ENCODE data around the gene SLC19A2. TPM values are rescaled to one million over a fixed set of nuclear protein-coding genes. Genes with fewer than 3 reads are reported as not detected.

The SLC19A2 gene
- total and polyA plus RNA-seq, 8 donors = 12.0 to 16.1 (median 13.9) TPM

DNA sequence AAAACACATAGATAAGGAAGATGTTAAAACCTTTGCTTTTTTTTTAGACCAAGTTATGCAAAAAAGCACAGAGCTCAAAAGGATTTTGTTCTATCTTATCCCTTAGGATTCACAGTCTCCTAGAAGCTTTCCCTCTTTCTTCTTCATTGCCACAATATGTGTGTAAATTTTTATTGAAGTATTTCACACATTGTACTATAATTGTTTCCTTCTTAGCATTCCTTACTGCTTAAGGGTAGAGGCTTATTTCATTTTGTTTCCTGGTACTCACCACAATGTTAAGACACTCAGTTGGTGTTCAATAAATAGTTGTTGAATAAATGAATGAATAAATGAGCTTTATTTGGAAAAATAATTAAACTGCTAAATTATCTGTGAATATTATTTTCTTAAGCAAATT, 29.9 kb upstream of the SLC19A2 start:
- ATAC-seq (no peak), DNase-seq (no peak)
- H3K36me3 ChIP-seq = peaks cover 0 to 27% of the 10 kb centered on the region in 2 donors
- no peak overlapping the region for H3K4me3 ChIP-seq
- no peak overlapping the region for H3K27ac ChIP-seq
- TF ChIP-seq, protein P1, sequence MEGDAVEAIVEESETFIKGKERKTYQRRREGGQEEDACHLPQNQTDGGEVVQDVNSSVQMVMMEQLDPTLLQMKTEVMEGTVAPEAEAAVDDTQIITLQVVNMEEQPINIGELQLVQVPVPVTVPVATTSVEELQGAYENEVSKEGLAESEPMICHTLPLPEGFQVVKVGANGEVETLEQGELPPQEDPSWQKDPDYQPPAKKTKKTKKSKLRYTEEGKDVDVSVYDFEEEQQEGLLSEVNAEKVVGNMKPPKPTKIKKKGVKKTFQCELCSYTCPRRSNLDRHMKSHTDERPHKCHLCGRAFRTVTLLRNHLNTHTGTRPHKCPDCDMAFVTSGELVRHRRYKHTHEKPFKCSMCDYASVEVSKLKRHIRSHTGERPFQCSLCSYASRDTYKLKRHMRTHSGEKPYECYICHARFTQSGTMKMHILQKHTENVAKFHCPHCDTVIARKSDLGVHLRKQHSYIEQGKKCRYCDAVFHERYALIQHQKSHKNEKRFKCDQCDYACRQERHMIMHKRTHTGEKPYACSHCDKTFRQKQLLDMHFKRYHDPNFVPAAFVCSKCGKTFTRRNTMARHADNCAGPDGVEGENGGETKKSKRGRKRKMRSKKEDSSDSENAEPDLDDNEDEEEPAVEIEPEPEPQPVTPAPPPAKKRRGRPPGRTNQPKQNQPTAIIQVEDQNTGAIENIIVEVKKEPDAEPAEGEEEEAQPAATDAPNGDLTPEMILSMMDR (IDR thresholded peaks at IDR 0.05) = no peak
- no peaks in the 10 kb centered on the region for H3K27me3 ChIP-seq
- intact Hi-C loops (cut with DNase I) = no loop called here
- H3K4me1 ChIP-seq = peaks cover 0 to 3% of the 10 kb centered on the region in 2 donors
- no peaks in the 10 kb centered on the region for H3K9me3 ChIP-seq

DNA sequence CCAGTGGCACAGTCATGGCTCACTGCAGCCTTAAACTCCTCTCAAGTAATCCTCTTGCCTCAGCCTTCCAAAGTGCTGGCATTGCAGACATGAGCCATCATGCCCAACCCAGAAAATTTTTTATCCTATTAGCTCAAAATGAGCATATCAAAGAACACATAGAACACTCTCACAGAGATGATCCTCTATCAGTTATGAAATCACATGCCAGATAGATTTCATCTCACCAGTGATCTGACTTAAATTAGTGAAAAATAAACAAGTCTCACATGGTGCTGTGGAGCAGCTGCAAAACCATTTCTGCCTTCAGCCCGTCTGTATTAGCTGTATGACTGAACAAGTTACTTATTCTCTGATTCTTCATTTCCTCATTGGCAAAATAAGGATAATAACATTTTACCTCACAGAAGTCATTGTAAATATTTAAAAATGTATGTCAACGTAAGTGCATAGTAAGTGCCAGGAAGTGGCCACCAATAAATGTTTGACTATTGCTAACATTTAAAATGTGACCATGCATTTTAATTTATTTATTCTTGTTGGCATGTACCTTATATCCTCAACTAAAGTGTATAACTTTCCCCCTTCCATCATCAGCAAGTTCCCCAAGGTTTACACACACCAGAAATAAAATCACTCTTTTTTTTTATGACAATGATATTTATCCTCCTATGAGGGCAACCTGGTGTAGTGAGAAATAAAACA, 29.0 kb upstream of the SLC19A2 start:
- TF ChIP-seq, protein P1 (IDR thresholded peaks at IDR 0.05) = no peak
- Histone ChIP-seq H3K27ac (no peak overlapping the region), H3K36me3 (peaks cover 0 to 20% of the 10 kb centered on the region in 2 donors), H3K27me3 (no peaks in the 10 kb centered on the region), H3K4me1 (peaks cover 0 to 3% of the 10 kb centered on the region in 2 donors), H3K4me3 (no peak overlapping the region), H3K9me3 (no peaks in the 10 kb centered on the region)
- ATAC-seq (no peak), DNase-seq (no peak)
- intact Hi-C loops (cut with DNase I) = no loop called here

DNA sequence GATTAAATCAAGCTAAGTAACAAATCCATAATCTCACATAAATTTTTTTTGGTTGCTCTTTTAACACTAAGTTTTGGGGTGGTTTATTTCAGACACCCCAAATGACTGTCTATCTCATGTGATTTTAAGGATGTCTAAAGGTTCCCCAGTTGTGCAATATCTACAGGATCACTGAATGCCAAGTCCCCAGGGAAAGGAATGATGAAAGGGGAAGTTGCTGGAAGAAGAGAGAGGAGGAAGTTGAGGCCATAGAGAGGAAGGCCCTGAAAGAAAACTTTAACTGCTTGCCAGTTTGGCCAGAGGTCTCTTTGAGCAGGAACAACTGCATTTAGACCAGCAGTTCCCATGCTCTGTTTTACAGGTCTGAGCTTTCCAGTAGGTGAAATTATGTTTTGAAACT, 27.5 kb upstream of the SLC19A2 start:
- TF ChIP-seq, protein P1 (IDR thresholded peaks at IDR 0.05) = no peak
- H3K27me3 ChIP-seq = no peaks in the 10 kb centered on the region
- H3K36me3 ChIP-seq = peaks cover 0 to 13% of the 10 kb centered on the region in 2 donors
- no peak overlapping the region for H3K4me3 ChIP-seq
- H3K27ac ChIP-seq = peak overlapping the region in 1 of 2 donors; percentile 46
- ATAC-seq (peak; percentile 21), DNase-seq (no peak)
- peaks cover 0 to 12% of the 10 kb centered on the region in 2 donors for H3K4me1 ChIP-seq
- intact Hi-C loops (cut with DNase I) = no loop called here
- H3K9me3 ChIP-seq = no peaks in the 10 kb centered on the region

DNA sequence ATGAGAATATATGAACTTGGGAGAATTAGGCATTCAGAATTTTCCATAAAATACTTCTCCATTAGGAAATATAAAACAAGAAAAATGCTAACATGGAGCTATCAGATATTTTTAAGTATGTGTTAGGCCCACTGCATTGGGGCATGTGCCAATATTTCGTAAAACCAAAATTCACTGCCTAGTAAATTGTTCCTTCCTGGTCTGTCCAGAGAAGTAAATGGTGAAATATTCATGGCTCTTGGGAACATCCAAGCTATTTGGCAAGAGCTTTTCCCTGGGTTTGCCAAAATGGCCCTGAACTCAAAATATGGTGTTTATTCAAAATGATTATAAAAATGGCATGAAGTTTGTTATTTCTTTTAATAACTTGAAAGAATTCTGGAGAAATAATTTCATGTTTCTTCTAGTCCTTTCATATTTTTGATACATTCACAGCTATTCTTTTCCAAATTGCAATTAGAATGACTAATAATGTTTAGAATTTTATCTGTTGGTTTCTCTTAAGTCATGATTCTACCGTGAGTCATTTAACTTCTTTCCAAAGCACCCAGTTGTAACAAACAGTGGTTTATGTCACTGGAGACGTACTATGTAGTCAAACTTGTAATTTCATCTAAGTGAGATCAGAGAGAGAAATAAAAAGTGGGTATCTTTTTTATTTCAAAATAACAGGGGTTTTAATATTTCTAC, 25.7 kb upstream of the SLC19A2 start:
- Histone ChIP-seq H3K4me1 (peaks cover 0 to 12% of the 10 kb centered on the region in 2 donors), H3K27ac (peak overlapping the region in 1 of 2 donors; percentile 40), H3K4me3 (no peak overlapping the region), H3K36me3 (peaks cover 0 to 4% of the 10 kb centered on the region in 2 donors), H3K9me3 (no peaks in the 10 kb centered on the region), H3K27me3 (no peaks in the 10 kb centered on the region)
- DNase-seq (peak in 1 of 4 donors; percentile 15), ATAC-seq (peak; percentile 55)
- intact Hi-C loops (cut with DNase I) = no loop called here
- TF ChIP-seq, protein P1 (IDR thresholded peaks at IDR 0.05) = no peak

DNA sequence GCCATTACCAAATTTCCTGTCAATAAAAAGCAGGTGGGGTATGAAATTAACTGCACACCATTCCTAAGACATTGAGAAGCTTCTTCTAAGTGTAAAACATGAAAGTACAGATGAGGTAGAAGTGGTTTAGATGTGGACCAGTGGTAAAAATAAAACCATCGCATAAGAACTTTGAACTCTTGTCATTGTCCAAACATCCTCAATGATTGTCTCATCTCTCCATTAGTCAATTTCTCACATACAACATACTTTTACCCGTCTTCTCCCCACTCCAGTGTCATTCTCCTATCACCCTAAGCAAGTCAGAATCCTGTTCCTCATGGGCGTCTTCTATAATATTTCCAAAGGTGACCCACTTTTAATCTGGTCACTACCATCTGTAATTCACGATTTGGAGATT, 24.3 kb upstream of the SLC19A2 start:
- Histone ChIP-seq H3K36me3 (peaks cover 0 to under 1% of the 10 kb centered on the region in 2 donors), H3K4me1 (peaks cover 0 to 12% of the 10 kb centered on the region in 2 donors), H3K27ac (no peak overlapping the region), H3K4me3 (no peak overlapping the region), H3K27me3 (no peaks in the 10 kb centered on the region), H3K9me3 (no peaks in the 10 kb centered on the region)
- intact Hi-C loops (cut with DNase I) = no loop called here
- DNase-seq (no peak), ATAC-seq (no peak)
- TF ChIP-seq, protein P1 (IDR thresholded peaks at IDR 0.05) = no peak
